HEK293 (cell line): ENCODE measurements around the gene PRMT1.

Source experiments
- CTCF ChIP-seq: fragments of 450-650 bp; formaldehyde crosslinking; IDR thresholded peaks from 2 replicates; pipeline ENCODE4 v1.5.1; 2016; ENCODE audit warnings: missing biosample characterization, missing genetic modification characterization
- ZNF2 ChIP-seq: fragments of 450-650 bp; formaldehyde crosslinking; IDR thresholded peaks from 2 replicates; pipeline ENCODE4 v1.5.1; 2016; ENCODE audit warnings: missing biosample characterization, missing genetic modification characterization
- ZNF610 ChIP-seq: fragments of 450-650 bp; formaldehyde crosslinking; IDR thresholded peaks from 2 replicates; pipeline ENCODE4 v1.5.1; 2016; ENCODE audit warnings: missing biosample characterization, missing genetic modification characterization, borderline replicate concordance

DNA sequence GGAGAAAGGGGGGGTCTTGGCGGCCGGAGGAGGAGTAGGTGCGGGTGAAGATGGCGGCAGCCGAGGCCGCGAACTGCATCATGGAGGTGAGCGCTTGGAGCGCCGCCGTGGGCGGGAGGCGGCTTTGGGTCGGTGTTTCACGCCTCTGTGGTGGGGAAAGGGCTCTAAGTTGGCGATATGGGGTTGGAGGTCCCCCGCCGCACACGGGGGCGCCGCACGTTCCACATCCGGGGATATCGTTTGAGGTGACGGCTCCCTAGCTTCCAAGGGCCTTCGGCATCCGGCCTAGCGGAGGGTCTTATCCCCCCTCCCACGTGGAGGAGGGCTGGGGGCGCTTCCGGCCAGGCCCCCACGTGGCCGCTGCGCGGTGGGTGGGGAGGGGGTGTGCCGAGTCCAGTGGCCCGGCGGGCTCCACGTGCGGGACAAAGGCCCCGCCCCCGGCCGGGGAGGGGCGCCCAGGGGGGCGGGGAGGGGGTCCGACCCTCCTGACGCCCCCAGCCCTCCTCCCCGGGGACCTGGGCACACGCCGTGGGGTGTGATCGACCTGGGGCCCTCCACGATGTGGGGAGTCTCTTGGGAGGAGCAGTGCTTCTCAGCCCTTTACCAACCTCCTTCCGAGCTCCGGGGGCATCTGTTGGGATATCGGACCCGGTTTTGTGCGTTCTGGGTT is at the start of gene PRMT1:
- peak; percentile 72 for TF ChIP-seq CTCF (tag by site-specific recombination)
- peak; percentile 61; the same call in 1 of the 2 replicates for TF ChIP-seq ZNF2
- TF ChIP-seq ZNF610 (tag by site-specific recombination): peak; percentile 79
